H1 (cell line): ENCODE data around the gene LIN54.

ENCODE experiments used
- EZH2 ChIP-seq: fragments of 200-600 bp; sonication (generic); IDR thresholded peaks from 2 replicates; pipeline ENCODE4 v1.7.1; 2012; ENCODE audit warnings: low read depth, mild to moderate bottlenecking, moderate library complexity, low read length, inconsistent platforms; ENCODE audit not compliant: severe bottlenecking
- MAFK ChIP-seq: IDR thresholded peaks from 2 replicates; pipeline ENCODE4 v1.6.1; 2012; ENCODE audit warnings: low read depth, mild to moderate bottlenecking, improper control_type of control experiment, low read length
- POLR2AphosphoS5 ChIP-seq: IDR thresholded peaks from 2 replicates; pipeline ENCODE4 v1.6.1; 2011; ENCODE audit warnings: low read depth, low read length
- YY1 ChIP-seq: IDR thresholded peaks from 2 replicates; pipeline ENCODE4 v1.6.1; 2011; ENCODE audit warnings: low read depth, mild to moderate bottlenecking, low read length
- ZNF274 ChIP-seq: IDR thresholded peaks from 2 replicates; pipeline ENCODE4 v1.7.0; 2012; ENCODE audit warnings: low read length, borderline replicate concordance; ENCODE audit errors: extremely low read depth
- TF ChIP-seq, protein P1 (sequence below): IDR thresholded peaks from 2 replicates; pipeline ENCODE4 v1.6.1; 2012; ENCODE audit warnings: inconsistent platforms
- TF ChIP-seq, protein P2 (sequence below), 3 experiments: IDR thresholded peaks; 1 replicate in 2 of 3; 2 replicates in 1 of 3; pipeline versions ENCODE4 v1.5.1 to v1.6.1; 2011; ENCODE audit warnings: low read length in 3 of 3, mild to moderate bottlenecking in 3 of 3, inconsistent platforms in 2 of 3, low read depth in 1 of 3, moderate library complexity in 1 of 3; ENCODE audit not compliant: insufficient read depth in 1 of 3; ENCODE audit errors: control extremely low read depth in 1 of 3
- TF ChIP-seq, protein P3 (sequence below): IDR thresholded peaks from 2 replicates; pipeline ENCODE4 v1.6.1; 2011; ENCODE audit warnings: low read length, improper control_type of control experiment

DNA sequence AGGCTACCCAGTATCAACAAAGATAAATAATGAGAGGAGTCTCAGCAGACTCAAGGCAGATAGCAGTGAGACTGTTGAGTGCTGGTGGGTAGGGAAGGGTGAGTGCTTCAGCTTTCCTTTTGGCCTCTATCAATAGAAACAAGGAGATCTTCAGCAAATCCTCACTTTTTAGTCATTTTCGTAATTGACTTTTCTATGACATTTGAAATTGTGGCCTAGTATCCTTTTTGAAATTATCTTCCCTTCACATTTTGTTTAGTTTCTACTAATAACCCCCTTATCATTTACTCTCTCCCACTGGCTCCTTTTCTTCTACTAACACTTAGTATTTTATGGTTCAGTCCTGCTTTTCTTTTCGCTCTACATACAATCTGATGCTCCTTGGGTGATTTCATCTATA lies 44.9 kb downstream of the LIN54 start:
- TF ChIP-seq ZNF274 (no peak), MAFK (no peak), POLR2AphosphoS5 (no peak), EZH2 (no peak), YY1 (no peak)
- TF ChIP-seq, protein P1, sequence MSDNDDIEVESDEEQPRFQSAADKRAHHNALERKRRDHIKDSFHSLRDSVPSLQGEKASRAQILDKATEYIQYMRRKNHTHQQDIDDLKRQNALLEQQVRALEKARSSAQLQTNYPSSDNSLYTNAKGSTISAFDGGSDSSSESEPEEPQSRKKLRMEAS = no peak
- TF ChIP-seq, protein P2, sequence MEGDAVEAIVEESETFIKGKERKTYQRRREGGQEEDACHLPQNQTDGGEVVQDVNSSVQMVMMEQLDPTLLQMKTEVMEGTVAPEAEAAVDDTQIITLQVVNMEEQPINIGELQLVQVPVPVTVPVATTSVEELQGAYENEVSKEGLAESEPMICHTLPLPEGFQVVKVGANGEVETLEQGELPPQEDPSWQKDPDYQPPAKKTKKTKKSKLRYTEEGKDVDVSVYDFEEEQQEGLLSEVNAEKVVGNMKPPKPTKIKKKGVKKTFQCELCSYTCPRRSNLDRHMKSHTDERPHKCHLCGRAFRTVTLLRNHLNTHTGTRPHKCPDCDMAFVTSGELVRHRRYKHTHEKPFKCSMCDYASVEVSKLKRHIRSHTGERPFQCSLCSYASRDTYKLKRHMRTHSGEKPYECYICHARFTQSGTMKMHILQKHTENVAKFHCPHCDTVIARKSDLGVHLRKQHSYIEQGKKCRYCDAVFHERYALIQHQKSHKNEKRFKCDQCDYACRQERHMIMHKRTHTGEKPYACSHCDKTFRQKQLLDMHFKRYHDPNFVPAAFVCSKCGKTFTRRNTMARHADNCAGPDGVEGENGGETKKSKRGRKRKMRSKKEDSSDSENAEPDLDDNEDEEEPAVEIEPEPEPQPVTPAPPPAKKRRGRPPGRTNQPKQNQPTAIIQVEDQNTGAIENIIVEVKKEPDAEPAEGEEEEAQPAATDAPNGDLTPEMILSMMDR (IDR thresholded peaks at IDR 0.05; ENCODE audit: control extremely low read depth in 1 of 3, insufficient read depth in 1 of 3, low read depth in 1 of 3, low read length in 3 of 3) = no peak
- TF ChIP-seq, protein P3, sequence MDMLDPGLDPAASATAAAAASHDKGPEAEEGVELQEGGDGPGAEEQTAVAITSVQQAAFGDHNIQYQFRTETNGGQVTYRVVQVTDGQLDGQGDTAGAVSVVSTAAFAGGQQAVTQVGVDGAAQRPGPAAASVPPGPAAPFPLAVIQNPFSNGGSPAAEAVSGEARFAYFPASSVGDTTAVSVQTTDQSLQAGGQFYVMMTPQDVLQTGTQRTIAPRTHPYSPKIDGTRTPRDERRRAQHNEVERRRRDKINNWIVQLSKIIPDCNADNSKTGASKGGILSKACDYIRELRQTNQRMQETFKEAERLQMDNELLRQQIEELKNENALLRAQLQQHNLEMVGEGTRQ = no peak
